ENCODE measurements around the gene HJURP.

DNA sequence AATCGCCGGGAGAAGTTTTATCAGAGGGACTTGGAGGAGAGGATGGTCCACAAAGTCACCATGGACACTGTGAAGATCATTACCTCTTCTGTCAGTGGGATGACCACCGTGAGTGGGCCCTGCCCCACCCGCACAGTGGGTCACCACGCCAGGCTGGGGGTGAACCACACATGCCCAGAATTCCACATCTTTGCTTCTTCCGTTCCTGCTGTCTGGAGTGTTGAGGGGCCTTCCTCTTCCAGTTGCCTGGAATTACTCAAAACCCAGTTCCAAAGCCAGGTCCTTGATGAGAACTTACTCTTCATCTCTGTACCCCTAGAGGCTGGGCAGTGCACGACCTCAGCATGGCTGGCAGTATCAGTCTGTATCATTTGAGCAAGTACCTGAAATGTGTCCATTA is 54.1 kb downstream of the HJURP start:
- no peak for TF ChIP-seq POLR2A (IDR thresholded peaks at IDR 0.05)
- TF ChIP-seq POLR2AphosphoS5 (IDR thresholded peaks at IDR 0.05) = no peak
- TF ChIP-seq, protein P1, sequence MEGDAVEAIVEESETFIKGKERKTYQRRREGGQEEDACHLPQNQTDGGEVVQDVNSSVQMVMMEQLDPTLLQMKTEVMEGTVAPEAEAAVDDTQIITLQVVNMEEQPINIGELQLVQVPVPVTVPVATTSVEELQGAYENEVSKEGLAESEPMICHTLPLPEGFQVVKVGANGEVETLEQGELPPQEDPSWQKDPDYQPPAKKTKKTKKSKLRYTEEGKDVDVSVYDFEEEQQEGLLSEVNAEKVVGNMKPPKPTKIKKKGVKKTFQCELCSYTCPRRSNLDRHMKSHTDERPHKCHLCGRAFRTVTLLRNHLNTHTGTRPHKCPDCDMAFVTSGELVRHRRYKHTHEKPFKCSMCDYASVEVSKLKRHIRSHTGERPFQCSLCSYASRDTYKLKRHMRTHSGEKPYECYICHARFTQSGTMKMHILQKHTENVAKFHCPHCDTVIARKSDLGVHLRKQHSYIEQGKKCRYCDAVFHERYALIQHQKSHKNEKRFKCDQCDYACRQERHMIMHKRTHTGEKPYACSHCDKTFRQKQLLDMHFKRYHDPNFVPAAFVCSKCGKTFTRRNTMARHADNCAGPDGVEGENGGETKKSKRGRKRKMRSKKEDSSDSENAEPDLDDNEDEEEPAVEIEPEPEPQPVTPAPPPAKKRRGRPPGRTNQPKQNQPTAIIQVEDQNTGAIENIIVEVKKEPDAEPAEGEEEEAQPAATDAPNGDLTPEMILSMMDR (IDR thresholded peaks at IDR 0.05) = no peak
- TF ChIP-seq EP300 (IDR thresholded peaks at IDR 0.05) = no peak

Measured in gastroesophageal sphincter (tissue), 3 donors.